Gastrocnemius medialis (tissue), 4 donors: ENCODE results near the gene RGS19.

Experiments used
- CTCF ChIP-seq, 5 experiments: fragments of 450-650 bp in 3 of 5; fragments of 200-600 bp in 2 of 5; sonication (generic) in 2 of 5; IDR thresholded peaks in 4 of 5; conservative IDR thresholded peaks in 1 of 5; 1 replicate in 4 of 5; 2 replicates in 1 of 5; pipeline ENCODE4 v1.5.1; 2016 to 2019; ENCODE audit warnings: antibody characterized with exemption in 5 of 5, mild to moderate bottlenecking in 3 of 5, moderate library complexity in 3 of 5
- POLR2A ChIP-seq, 2 donors: fragments of 450-650 bp; IDR thresholded peaks; one replicate each; pipeline ENCODE4 v1.6.1; 2017; ENCODE audit warnings: antibody characterized with exemption in 2 of 2, mild to moderate bottlenecking in 2 of 2, moderate library complexity in 2 of 2

GRCh38 chr20:64049060-64049877 is 30.0 kb downstream of the RGS19 start, which contains the start of gene SOX18:
- TF ChIP-seq CTCF (IDR thresholded peaks at IDR 0.05 in 4 of 5, conservative IDR thresholded peaks at IDR 0.05 in 1 of 5) (no peak), POLR2A (IDR thresholded peaks at IDR 0.05) (peak in 1 of 2 donors; percentile 12)
